Panc1 (cell line): ENCODE results near the gene CSDE1. TPM values are rescaled to one million over a fixed set of nuclear protein-coding genes. Genes with fewer than 3 reads are reported as not detected.
"Not testable (repeated sequence)": the region's sequence is repeated elsewhere in the genome, so short reads cannot be mapped to it uniquely, and the experiment has no call there.

Experiments
- ATAC-seq: fragments of 200-7000 bp; cut with Tn5 transposase; 2 replicates; pipeline ENCODE4 v1.9.1; 2020; ENCODE audit warnings: mild to moderate bottlenecking, moderate library complexity
- Bru-seq: library from RNA; stranded (reverse); fragments of 400-500 nt; gene quantifications from one replicate; lab custom pipeline; 2021; lab: Mats Ljungman, UMichigan
- BruChase-seq, 2 experiments: library from RNA; stranded (reverse); fragments of 400-500 nt; gene quantifications; one replicate each; lab custom pipeline; 2021; lab: Mats Ljungman, UMichigan
- BruUV-seq: library from RNA; stranded (reverse); fragments of 400-500 nt; replicated peaks from 2 replicates; lab custom pipeline; 2021; lab: Mats Ljungman, UMichigan
- CTCF ChIA-PET: fragments of 300-600 bp; sonication (Branson Sonifier 250); formaldehyde crosslinking; loops from one replicate; lab custom pipeline; 2022; ENCODE audit warnings: antibody characterized with exemption; lab: Charles Lee
- POLR2A ChIA-PET: fragments of 300-600 bp; sonication (Branson Sonifier 250); formaldehyde crosslinking; loops from one replicate; lab custom pipeline; 2022; ENCODE audit warnings: antibody characterized with exemption; lab: Charles Lee
- DNase-seq: peaks from one replicate; pipeline ENCODE4 v3.0.0-alpha.2; 2010; ENCODE audit warnings: low read depth, low spot score
- H3K27ac ChIP-seq: 2 replicates; pipeline ENCODE4 v1.5.1; 2011; ENCODE audit warnings: mild to moderate bottlenecking, low read length, inconsistent platforms
- H3K27me3 ChIP-seq: fragments of 200-500 bp; sonication (Bioruptor generic); 2 replicates; pipeline ENCODE4 v1.6.0; 2014; ENCODE audit warnings: low read length, inconsistent platforms; ENCODE audit not compliant: control insufficient read depth, insufficient read depth
- H3K36me3 ChIP-seq: fragments of 200-500 bp; sonication (Bioruptor generic); 2 replicates; pipeline ENCODE4 v1.5.1; 2014; ENCODE audit warnings: inconsistent platforms, mild to moderate bottlenecking, low read length, moderate library complexity; ENCODE audit not compliant: control insufficient read depth, insufficient read depth
- H3K4me1 ChIP-seq: 2 replicates; pipeline ENCODE4 v1.5.1; 2011; ENCODE audit warnings: inconsistent platforms, mild to moderate bottlenecking, low read length, moderate library complexity; ENCODE audit not compliant: control insufficient read depth, insufficient read depth
- H3K4me3 ChIP-seq, 2 experiments: 2 replicates each; pipeline ENCODE4 v1.5.1; 2011 to 2012; ENCODE audit warnings: low read depth in 2 of 2, low read length in 2 of 2, mild to moderate bottlenecking in 2 of 2, inconsistent platforms in 1 of 2, moderate library complexity in 1 of 2
- H3K9me3 ChIP-seq: fragments of 200-500 bp; sonication (Bioruptor generic); 2 replicates; pipeline ENCODE4 v1.5.1; 2014; ENCODE audit warnings: low read depth, mild to moderate bottlenecking, inconsistent platforms, low read length, moderate library complexity; ENCODE audit not compliant: control insufficient read depth, insufficient read depth
- CTCF ChIP-seq: fragments of 450-650 bp; IDR thresholded peaks from 2 replicates; pipeline ENCODE4 v1.5.1; 2017; ENCODE audit warnings: mild to moderate bottlenecking
- POLR2AphosphoS5 ChIP-seq: IDR thresholded peaks from 2 replicates; pipeline ENCODE4 v1.6.1; 2012; ENCODE audit warnings: mild to moderate bottlenecking, low read depth, low read length, moderate library complexity
- REST ChIP-seq, 2 experiments: IDR thresholded peaks; 2 replicates each; pipeline ENCODE4 v1.6.1; 2011 to 2012; ENCODE audit warnings: low read depth in 2 of 2, control low read depth in 1 of 2, low read length in 1 of 2, mild to moderate bottlenecking in 1 of 2, moderate library complexity in 1 of 2; ENCODE audit not compliant: insufficient read depth in 1 of 2
- SIN3A ChIP-seq: IDR thresholded peaks from 2 replicates; pipeline ENCODE4 v1.6.1; 2012; ENCODE audit warnings: low read depth, mild to moderate bottlenecking, low read length, moderate library complexity, borderline replicate concordance; ENCODE audit not compliant: insufficient read depth
- TCF7L2 ChIP-seq: IDR thresholded peaks from 2 replicates; pipeline ENCODE4 v1.6.1; 2011; ENCODE audit warnings: mild to moderate bottlenecking, low read depth, low read length, inconsistent platforms
- in situ Hi-C: cut with HindIII; loops from 2 replicates; pipeline ENCODE4 v1.10.0; 2016; ENCODE audit warnings: low sequenced_read_pairs, low pct_unique_long_range_greater_than_20kb
- intact Hi-C: fragments of 100-400 bp; cut with micrococcal nuclease; formaldehyde crosslinking; loops from one replicate; pipeline ENCODE4 v1.10.0; 2022; ENCODE audit not compliant: unreplicated experiment
- long read RNA-seq: library from polyadenylated mRNA; unstranded; transcript quantifications from one replicate; pipeline ENCODE4 v2.0.0, GENCODE V29; 2021; ENCODE audit not compliant: unreplicated experiment
- polyA plus RNA-seq: library from polyadenylated mRNA; unstranded; fragments of >200 nt; gene quantifications from one replicate; pipeline ENCODE4 v1.2.1, GENCODE V29; 2012; ENCODE audit warnings: missing spikeins; ENCODE audit not compliant: insufficient read length
- total RNA-seq: library from RNA; stranded (reverse); gene quantifications from one replicate; pipeline ENCODE4 v1.2.1, GENCODE V29; 2021; ENCODE audit not compliant: unreplicated experiment

CSDE1 gene
- 347 TPM for total RNA-seq
- polyA plus RNA-seq, result 170 TPM
- percentile 98 among the genes with signal in this experiment for Bru-seq, nascent RNA
- percentile 97 among the genes with signal in this experiment for BruChase-seq, experiment 1, labeled RNA remaining after a 2-hour chase
- percentile 99 among the genes with signal in this experiment for BruChase-seq, experiment 2, labeled RNA remaining after a 6-hour chase
- long read RNA-seq, full-length matches to known transcripts, result 511 of 707 reads
- long read RNA-seq, partial matches to known transcripts, result 124 of 707 reads
- long read RNA-seq, other reads (novel, unspliced or antisense), result 72 of 707 reads

GRCh38 chr1:114757455-114758255, at the start of gene CSDE1:
Gene CSDE1, minus strand, starts transcription at chr1:114757984. Its CDS starts 18,094 bp downstream, at chr1:114739890.
- POLR2A ChIA-PET, result no interaction called here
- CTCF ChIA-PET, result no interaction called here
- TF ChIP-seq SIN3A (peak; percentile 70; the same call in 1 of the 2 replicates), REST (IDR thresholded peaks at IDR 0.05; ENCODE audit: insufficient read depth in 1 of 2, low read depth in 2 of 2, low read length in 1 of 2) (no peak), TCF7L2 (no peak), POLR2AphosphoS5 (peak; percentile 92), CTCF (peak; percentile 34)
- intact Hi-C loops, result no loop called here
- no peaks in the 10 kb centered on the region for H3K27me3 ChIP-seq
- peaks cover 9% of the 10 kb centered on the region for H3K36me3 ChIP-seq
- H3K4me1 ChIP-seq, result peaks cover 26% of the 10 kb centered on the region
- DNase-seq (peak; percentile 82), ATAC-seq (peak; percentile 98)
- BruUV-seq, result no TSS peak
- H3K9me3 ChIP-seq, result no peaks in the 10 kb centered on the region
- peak within 1 kb of the TSS; percentile 99 for H3K27ac ChIP-seq
- in situ Hi-C loops, result no loop called here
- H3K4me3 ChIP-seq, result peak within 1 kb of the TSS; percentile 89 to 98

GRCh38 chr1:114804449-114804848, 46.7 kb upstream of the CSDE1 start:
- H3K27ac ChIP-seq, H3K27me3 ChIP-seq, CTCF ChIA-PET, H3K4me3 ChIP-seq, ATAC-seq, intact Hi-C loops, H3K9me3 ChIP-seq, DNase-seq, H3K36me3 ChIP-seq, H3K4me1 ChIP-seq, in situ Hi-C loops, POLR2A ChIA-PET, BruUV-seq: not testable (repeated sequence)
